GM20431 (cell line): ENCODE data around the gene STK11IP.

Experiments used
- in situ Hi-C: fragments of 300-500 bp; cut with MseI, MboI; formaldehyde crosslinking; loops from one replicate; pipeline ENCODE4 v1.15.0; 2020; ENCODE audit warnings: low sequenced_read_pairs; ENCODE audit not compliant: unreplicated experiment

The STK11IP gene

DNA sequence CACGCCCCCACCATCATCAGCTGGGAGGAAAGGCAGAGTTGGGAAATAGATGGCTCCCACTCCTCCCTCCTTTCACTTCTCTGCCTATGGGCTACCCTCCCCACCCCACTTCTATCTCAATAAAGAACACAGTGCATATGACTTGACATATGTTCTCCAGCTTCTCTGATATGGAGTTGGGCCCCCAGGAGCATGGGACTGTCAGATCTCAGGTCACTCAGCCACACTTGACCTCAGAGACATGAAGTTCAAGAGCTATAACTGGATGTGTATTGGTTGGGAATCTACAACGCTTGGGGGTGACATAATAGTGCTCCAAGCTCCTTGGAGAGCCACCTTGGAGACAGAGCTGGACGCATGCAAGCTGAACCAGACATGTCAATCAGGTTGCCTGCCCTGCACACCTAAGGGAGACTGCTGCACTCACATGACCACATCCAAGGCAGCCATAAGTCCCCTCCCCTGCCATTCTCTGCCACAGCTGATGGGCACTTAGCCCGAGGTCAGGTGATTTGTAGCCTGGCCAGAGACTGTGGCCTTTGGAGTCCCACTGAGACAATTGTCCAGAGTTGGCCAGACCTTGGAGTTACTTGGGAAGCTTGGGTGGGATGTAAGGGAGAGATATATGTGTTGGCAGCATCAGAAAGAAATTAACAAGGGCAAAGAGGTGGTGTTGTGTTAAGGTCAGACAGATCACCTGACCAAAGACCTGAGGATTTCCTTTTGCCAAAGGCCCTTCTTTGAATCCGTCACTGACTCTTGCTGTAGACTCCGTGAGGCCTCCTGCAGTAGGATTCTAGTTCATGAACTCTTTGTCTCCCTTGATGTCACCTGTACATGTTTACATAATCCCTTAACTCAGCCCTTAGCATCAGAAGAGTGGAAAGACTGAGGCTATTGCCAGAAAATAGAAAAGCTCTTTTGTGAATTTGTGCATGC, 21.8 kb upstream of the STK11IP start:
- in situ Hi-C loops = no loop called here

GRCh38 chr2:219576505-219577388, 20.9 kb upstream of the STK11IP start:
- in situ Hi-C loops = no loop called here

GRCh38 chr2:219578811-219579613, 18.6 kb upstream of the STK11IP start:
- in situ Hi-C loops = no loop called here

DNA sequence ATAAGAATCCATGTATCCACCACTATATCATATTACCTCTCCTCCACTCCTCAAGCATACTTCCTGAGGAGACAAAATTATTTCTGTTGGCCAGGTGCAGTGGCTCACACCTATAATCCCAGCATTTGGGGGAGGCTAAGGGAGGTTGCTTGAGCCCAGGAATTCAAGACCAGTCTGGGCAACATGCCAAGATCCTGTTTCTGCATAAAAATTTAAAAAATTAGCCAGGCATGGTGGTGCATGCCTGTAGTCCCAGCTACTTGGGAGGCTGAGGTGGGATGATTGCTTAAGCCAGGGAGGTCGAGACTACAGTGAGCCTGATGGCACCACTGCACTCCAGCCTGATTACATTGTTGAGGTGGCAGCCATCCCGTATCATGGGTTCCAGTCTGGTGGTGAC, 16.3 kb upstream of the STK11IP start:
- in situ Hi-C loops = no loop called here

- in situ Hi-C loops = no loop called here
Measured at GRCh38 chr2:219591091-219591490, 6.6 kb upstream of the STK11IP start.

DNA sequence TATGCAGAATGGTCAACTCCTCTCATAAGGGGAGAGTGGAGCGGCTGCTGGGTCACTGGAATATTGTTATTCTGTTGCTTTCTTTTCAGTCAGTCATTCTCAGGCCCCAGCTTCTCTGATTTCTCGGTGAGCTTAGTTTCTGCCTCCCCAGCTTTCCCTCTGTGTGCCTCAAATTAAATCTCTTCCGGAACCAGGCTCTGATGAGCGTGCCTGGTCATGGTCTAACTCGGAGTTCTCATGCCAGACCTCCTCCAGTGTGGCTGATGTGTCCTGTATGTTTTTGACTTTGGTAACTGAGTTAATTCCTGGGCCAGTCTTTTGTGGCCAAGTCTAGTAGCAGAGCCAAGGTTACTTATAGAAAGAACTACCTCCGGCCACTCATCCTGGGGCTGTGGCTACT, 4.9 kb upstream of the STK11IP start:
- in situ Hi-C loops = no loop called here

- in situ Hi-C loops = no loop called here
Measured at GRCh38 chr2:219593154-219593553, 4.5 kb upstream of the STK11IP start.

DNA sequence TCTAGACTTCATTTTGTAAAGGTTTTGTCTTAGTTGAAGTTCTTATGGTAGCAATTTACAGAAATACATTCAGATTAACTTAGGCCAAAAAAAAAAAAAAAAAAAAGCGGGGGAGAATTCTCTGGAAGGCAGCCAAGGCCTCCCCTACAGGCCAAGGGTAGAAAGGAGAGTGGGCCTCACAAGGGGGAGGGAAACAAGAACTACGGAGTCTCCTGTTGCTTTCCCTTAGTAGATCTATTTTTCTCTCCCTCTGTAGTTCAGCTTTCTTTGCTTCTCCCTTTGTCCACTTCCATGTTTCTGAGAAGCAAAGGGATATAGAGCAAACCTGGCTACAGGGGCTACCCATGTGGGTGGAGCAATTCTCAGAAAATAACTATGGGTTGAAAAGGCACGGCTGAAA, 2.4 kb upstream of the STK11IP start:
- in situ Hi-C loops = no loop called here

DNA sequence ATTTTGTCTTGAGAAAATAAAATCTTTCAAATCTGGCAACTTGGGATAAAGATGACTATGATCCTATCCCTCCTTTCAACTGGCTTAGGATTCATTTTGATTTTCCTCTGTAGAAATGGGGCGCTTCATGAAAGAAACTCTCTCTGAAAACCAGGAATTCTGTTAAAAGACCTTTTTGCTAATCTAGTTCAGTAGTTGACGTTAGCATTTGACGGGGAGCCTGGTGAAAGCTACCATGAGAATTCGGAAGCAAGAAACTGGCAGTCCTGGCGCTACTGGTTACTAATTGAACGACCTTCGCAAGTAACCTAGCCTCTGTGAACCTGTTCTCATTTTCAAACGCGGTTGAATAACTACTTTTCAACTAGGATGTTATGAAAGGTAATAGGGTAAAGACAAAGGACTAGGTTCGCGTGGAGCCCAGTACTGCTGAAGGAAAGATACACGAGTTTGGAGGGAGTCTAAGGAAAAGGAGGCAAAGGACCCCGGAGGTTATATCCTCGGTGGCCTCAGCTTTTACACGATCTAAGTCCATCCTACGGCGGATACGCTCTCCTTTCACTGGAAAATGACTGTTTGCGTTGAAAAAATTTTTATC, 604 bp upstream of the STK11IP start:
- in situ Hi-C loops = no loop called here

- in situ Hi-C loops = no loop called here
Measured at GRCh38 chr2:219598308-219599078, 836 bp downstream of the STK11IP start.

GRCh38 chr2:219603771-219604170, 6.1 kb downstream of the STK11IP start:
- in situ Hi-C loops = no loop called here

GRCh38 chr2:219605607-219605954, 7.9 kb downstream of the STK11IP start:
- in situ Hi-C loops = no loop called here

DNA sequence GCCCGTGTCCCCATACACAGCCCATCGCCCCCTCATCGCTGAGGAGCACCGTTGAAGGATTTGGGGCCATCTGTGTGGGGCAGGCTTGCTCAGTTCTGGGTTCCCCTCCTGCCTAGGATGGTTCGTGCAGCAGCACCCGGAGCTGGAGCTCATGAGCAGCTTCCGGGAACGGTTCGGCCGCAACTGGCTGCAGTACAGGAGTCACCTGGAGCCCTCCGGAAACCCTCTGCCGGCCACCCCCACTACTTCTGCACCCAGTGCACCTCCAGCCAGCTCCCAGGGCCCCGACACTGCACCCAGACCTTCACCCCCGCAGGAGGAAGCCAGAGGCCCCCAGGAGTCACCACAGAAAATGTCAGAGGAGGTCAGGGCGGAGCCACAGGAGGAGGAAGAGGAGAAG, 10.3 kb downstream of the STK11IP start:
- in situ Hi-C loops = no loop called here

- in situ Hi-C loops = no loop called here
Measured at GRCh38 chr2:219608399-219608964, 10.8 kb downstream of the STK11IP start.

DNA sequence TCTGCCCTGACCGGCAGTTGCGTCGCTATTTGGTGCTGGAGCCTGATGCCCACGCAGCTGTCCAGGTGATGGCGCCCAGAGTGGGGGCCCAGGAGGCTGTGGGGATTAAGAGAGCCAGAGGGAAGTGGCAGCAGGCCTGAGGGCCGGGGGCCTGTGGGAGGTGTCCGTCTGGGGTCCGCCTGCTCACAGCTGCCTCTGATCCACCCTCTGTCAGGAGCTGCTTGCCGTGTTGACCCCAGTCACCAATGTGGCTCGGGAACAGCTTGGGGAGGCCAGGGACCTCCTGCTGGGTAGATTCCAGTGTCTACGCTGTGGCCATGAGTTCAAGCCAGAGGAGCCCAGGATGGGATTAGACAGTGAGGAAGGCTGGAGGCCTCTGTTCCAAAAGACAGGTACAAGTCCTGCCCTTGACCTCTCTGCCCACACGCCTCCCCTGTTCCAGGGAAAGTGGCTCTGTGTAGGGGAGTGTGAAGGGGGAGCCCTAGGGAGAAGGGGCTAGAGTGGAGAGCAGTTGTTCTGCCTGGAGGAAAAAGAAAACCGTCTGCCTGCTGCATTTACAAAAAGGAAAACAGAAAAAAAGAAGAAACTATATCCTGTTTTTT, 11.6 kb downstream of the STK11IP start:
- in situ Hi-C loops = no loop called here

DNA sequence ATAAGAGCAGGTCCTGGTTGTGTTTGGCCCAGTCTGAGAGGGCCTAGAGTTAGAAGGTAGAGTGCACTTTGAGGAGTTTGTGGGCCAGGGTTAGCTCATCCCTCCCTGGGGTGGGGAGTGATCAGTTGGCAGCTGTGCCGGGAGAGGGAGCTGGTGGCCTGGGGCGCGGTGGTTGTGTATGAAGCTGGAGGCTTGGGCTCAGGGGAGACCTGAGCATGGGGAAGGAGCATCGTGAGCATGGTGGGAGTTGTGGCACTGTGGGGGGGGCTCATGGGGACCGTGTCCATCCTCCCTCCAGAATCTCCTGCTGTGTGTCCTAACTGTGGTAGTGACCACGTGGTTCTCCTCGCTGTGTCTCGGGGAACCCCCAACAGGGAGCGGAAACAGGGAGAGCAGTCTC, 13.6 kb downstream of the STK11IP start:
- in situ Hi-C loops = no loop called here

DNA sequence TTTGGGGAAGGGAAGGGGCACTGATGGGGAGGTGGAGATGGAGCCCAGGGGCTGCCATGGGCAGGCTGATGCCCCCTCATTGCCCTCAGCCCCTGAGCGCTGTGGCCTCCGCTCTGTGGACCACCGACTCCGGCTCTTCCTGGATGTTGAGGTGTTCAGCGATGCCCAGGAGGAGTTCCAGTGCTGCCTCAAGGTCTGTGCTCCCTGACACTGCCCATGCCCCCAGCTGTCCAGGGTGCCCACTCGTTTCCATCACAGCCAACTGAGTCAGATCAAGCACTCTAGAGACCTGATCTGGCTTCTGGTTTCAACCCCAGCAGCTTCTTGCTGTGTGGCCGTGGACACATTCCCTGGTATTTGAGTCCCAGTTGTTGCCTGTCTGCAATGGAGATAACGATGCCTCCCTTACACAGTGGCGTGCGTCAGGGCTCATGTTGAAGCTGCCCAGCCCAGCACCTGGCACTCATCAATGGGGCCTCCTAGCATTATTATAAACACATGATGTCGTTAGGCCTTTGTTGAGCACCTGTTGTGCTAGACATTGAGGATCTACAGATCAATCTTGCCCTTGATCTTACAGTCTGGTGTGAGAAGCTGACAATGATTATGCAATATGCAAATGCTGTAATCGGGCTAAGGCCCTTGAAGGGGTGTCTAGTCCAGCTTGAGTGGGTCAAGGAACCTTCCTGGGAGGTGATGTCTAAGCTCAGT, 14.4 kb downstream of the STK11IP start:
- in situ Hi-C loops = no loop called here
